BLaER1 (cell line): Measurements from ENCODE around the gene UBE2J1.
"Not testable (repeated sequence)": the region's sequence is repeated elsewhere in the genome, so short reads cannot be mapped to it uniquely, and the experiment has no call there.

Experiments used
- H3K27ac ChIP-seq: shearing (Covaris generic); formaldehyde crosslinking; 2 replicates; pipeline ENCODE4 v1.8.1; 2022
- H3K27me3 ChIP-seq: shearing (Covaris generic); formaldehyde crosslinking; 2 replicates; pipeline ENCODE4 v1.8.1; 2022
- H3K36me3 ChIP-seq: shearing (Covaris generic); formaldehyde crosslinking; 2 replicates; pipeline ENCODE4 v1.8.1; 2022
- H3K4me1 ChIP-seq: shearing (Covaris generic); formaldehyde crosslinking; 2 replicates; pipeline ENCODE4 v1.8.1; 2022
- H3K4me2 ChIP-seq: shearing (Covaris generic); formaldehyde crosslinking; 2 replicates; pipeline ENCODE4 v1.8.1; 2022
- H3K4me3 ChIP-seq: shearing (Covaris generic); formaldehyde crosslinking; 2 replicates; pipeline ENCODE4 v1.8.1; 2022
- H3K9ac ChIP-seq: shearing (Covaris generic); formaldehyde crosslinking; 2 replicates; pipeline ENCODE4 v1.8.1; 2022
- H3K9me3 ChIP-seq: shearing (Covaris generic); formaldehyde crosslinking; 2 replicates; pipeline ENCODE4 v1.8.1; 2022
- H4K20me1 ChIP-seq: shearing (Covaris generic); formaldehyde crosslinking; 2 replicates; pipeline ENCODE4 v1.8.1; 2022
- Cebpa-rat ChIP-seq: shearing (Covaris generic); IDR thresholded peaks from 2 replicates; pipeline ENCODE4 v1.8.1; 2022

Gene UBE2J1

GRCh38 chr6:89298680-89299465 lies 53.6 kb downstream of the UBE2J1 start:
- no peak overlapping the region for H3K4me2 ChIP-seq

GRCh38 chr6:89297695-89298351 lies 54.7 kb downstream of the UBE2J1 start:
- Histone ChIP-seq H3K9ac (no peak overlapping the region), H3K9me3 (no peaks in the 10 kb centered on the region), H3K36me3 (no peaks in the 10 kb centered on the region), H3K4me3 (no peak overlapping the region), H3K4me1 (peaks cover 10% of the 10 kb centered on the region; the same call in 1 of the 2 replicates), H3K4me2 (peak overlapping the region; percentile 30), H3K27me3 (no peaks in the 10 kb centered on the region), H3K27ac (no peak overlapping the region), H4K20me1 (no peaks in the 10 kb centered on the region)
- TF ChIP-seq Cebpa-rat, result no peak

More at GRCh38 chr6:89298680-89299465, 53.6 kb downstream of the UBE2J1 start:
- no peaks in the 10 kb centered on the region for H3K36me3 ChIP-seq
- H3K4me3 ChIP-seq, result no peak overlapping the region
- H3K27me3 ChIP-seq, result no peaks in the 10 kb centered on the region
- no peak overlapping the region for H3K9ac ChIP-seq
- no peaks in the 10 kb centered on the region for H3K9me3 ChIP-seq
- peaks cover 10% of the 10 kb centered on the region; the same call in 1 of the 2 replicates for H3K4me1 ChIP-seq
- no peak overlapping the region for H3K27ac ChIP-seq
- no peak for TF ChIP-seq Cebpa-rat
- no peaks in the 10 kb centered on the region for H4K20me1 ChIP-seq

GRCh38 chr6:89295981-89296380 lies 56.5 kb downstream of the UBE2J1 start:
- Histone ChIP-seq H3K9ac (no peak overlapping the region), H3K4me2 (no peak overlapping the region), H3K36me3 (no peaks in the 10 kb centered on the region), H3K27me3 (no peaks in the 10 kb centered on the region), H4K20me1 (no peaks in the 10 kb centered on the region), H3K27ac (no peak overlapping the region), H3K4me3 (no peak overlapping the region), H3K4me1 (peaks cover 10% of the 10 kb centered on the region; the same call in 1 of the 2 replicates), H3K9me3 (no peaks in the 10 kb centered on the region)
- TF ChIP-seq Cebpa-rat, result no peak

- H3K27me3 ChIP-seq, H4K20me1 ChIP-seq, H3K36me3 ChIP-seq, H3K4me2 ChIP-seq, H3K4me3 ChIP-seq, H3K9ac ChIP-seq, H3K27ac ChIP-seq, H3K9me3 ChIP-seq: not testable (repeated sequence)
- peaks cover 10% of the 10 kb centered on the region; the same call in 1 of the 2 replicates for H3K4me1 ChIP-seq
Observed at GRCh38 chr6:89295116-89295515, 57.4 kb downstream of the UBE2J1 start.

GRCh38 chr6:89291256-89291819 lies 61.2 kb downstream of the UBE2J1 start:
- H3K9ac ChIP-seq, result no peak overlapping the region
- H3K4me2 ChIP-seq, result no peak overlapping the region
- H3K27ac ChIP-seq, result no peak overlapping the region
- H3K27me3 ChIP-seq, result no peaks in the 10 kb centered on the region
- H3K36me3 ChIP-seq, result no peaks in the 10 kb centered on the region
- H3K4me3 ChIP-seq, result no peak overlapping the region
- H4K20me1 ChIP-seq, result no peaks in the 10 kb centered on the region
- H3K4me1 ChIP-seq, result no peaks in the 10 kb centered on the region
- H3K9me3 ChIP-seq, result no peaks in the 10 kb centered on the region
- no peak for TF ChIP-seq Cebpa-rat

GRCh38 chr6:89290401-89291155 lies 61.9 kb downstream of the UBE2J1 start:
- no peaks in the 10 kb centered on the region for H4K20me1 ChIP-seq
- H3K4me2 ChIP-seq, result no peak overlapping the region
- H3K27me3 ChIP-seq, result no peaks in the 10 kb centered on the region
- H3K36me3 ChIP-seq, result no peaks in the 10 kb centered on the region
- H3K4me1 ChIP-seq, result no peaks in the 10 kb centered on the region
- no peak for TF ChIP-seq Cebpa-rat
- no peak overlapping the region for H3K27ac ChIP-seq
- H3K9me3 ChIP-seq, result no peaks in the 10 kb centered on the region
- no peak overlapping the region for H3K4me3 ChIP-seq
- no peak overlapping the region for H3K9ac ChIP-seq

GRCh38 chr6:89289710-89290109 lies 62.8 kb downstream of the UBE2J1 start:
- no peak overlapping the region for H3K9ac ChIP-seq
- H3K27me3 ChIP-seq, result no peaks in the 10 kb centered on the region
- H3K4me3 ChIP-seq, result no peak overlapping the region
- H3K4me1 ChIP-seq, result no peaks in the 10 kb centered on the region
- no peak overlapping the region for H3K27ac ChIP-seq
- H3K36me3 ChIP-seq, result no peaks in the 10 kb centered on the region
- no peak overlapping the region for H3K4me2 ChIP-seq
- H4K20me1 ChIP-seq, result no peaks in the 10 kb centered on the region
- no peaks in the 10 kb centered on the region for H3K9me3 ChIP-seq
- TF ChIP-seq Cebpa-rat, result no peak

- Histone ChIP-seq H3K27ac (no peak overlapping the region), H3K27me3 (no peaks in the 10 kb centered on the region), H3K9ac (no peak overlapping the region), H3K4me2 (no peak overlapping the region), H3K36me3 (no peaks in the 10 kb centered on the region), H4K20me1 (no peaks in the 10 kb centered on the region), H3K4me1 (no peaks in the 10 kb centered on the region), H3K9me3 (no peaks in the 10 kb centered on the region), H3K4me3 (no peak overlapping the region)
- no peak for TF ChIP-seq Cebpa-rat
Observed at GRCh38 chr6:89287351-89288028, 65.0 kb downstream of the UBE2J1 start.

GRCh38 chr6:89286516-89286915 lies 66.0 kb downstream of the UBE2J1 start:
- H4K20me1 ChIP-seq, result no peaks in the 10 kb centered on the region
- no peak overlapping the region for H3K4me3 ChIP-seq
- H3K27me3 ChIP-seq, result no peaks in the 10 kb centered on the region
- no peaks in the 10 kb centered on the region for H3K36me3 ChIP-seq
- TF ChIP-seq Cebpa-rat, result no peak
- H3K9me3 ChIP-seq, result no peaks in the 10 kb centered on the region
- no peak overlapping the region for H3K4me2 ChIP-seq
- no peak overlapping the region for H3K9ac ChIP-seq
- no peaks in the 10 kb centered on the region for H3K4me1 ChIP-seq
- H3K27ac ChIP-seq, result no peak overlapping the region
